Mucosa of stomach (tissue), 1 donor: ENCODE measurements around the gene SUPT6H.
A peak's percentile ranks its signal among the peaks of the same experiment; 100 is the strongest.

Experiments
- H3K27me3 ChIP-seq: one replicate; pipeline ENCODE4 v1.7.0; 2013; ENCODE audit warnings: mild to moderate bottlenecking, low read length; ENCODE audit not compliant: control insufficient read depth, insufficient read depth
- H3K36me3 ChIP-seq: one replicate; pipeline ENCODE4 v1.7.0; 2013; ENCODE audit warnings: low read length; ENCODE audit not compliant: control insufficient read depth, insufficient read depth
- H3K4me1 ChIP-seq: one replicate; pipeline ENCODE4 v1.7.0; 2013; ENCODE audit warnings: mild to moderate bottlenecking, low read length; ENCODE audit not compliant: control insufficient read depth, insufficient read depth
- H3K4me3 ChIP-seq: one replicate; pipeline ENCODE4 v1.7.0; 2013; ENCODE audit warnings: low read length
- H3K9ac ChIP-seq: one replicate; pipeline ENCODE4 v1.7.0; 2013; ENCODE audit warnings: mild to moderate bottlenecking, low read length, moderate library complexity
- H3K9me3 ChIP-seq: one replicate; pipeline ENCODE4 v1.7.0; 2013; ENCODE audit warnings: mild to moderate bottlenecking, low read length, moderate library complexity; ENCODE audit not compliant: control insufficient read depth
- donor health status: Pancreatic carcinoma.

The SUPT6H gene

DNA sequence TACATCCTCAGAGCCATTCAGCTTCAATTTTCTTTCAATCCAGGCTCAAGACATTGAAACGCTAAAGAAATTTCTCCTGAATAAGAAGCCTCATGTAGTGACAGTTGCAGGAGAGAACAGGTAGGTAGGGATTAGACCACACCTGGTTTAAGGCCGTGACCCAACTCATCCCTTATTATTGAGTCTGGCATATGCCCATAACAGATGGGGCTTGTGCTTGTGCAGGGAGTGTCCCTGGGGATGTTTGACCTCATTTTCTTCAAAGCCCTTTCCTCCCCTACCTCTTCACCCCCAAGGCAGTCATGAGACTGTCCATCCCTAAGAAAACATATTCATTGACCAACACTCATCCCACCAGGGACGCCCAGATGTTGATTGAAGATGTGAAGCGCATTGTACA is 24.3 kb downstream of the SUPT6H start:
- Histone ChIP-seq H3K4me1 (no peaks in the 10 kb centered on the region), H3K9me3 (no peaks in the 10 kb centered on the region), H3K27me3 (no peaks in the 10 kb centered on the region), H3K4me3 (no peak overlapping the region), H3K36me3 (peaks cover 36% of the 10 kb centered on the region), H3K9ac (no peak overlapping the region)

GRCh38 chr17:28688481-28688880 is 26.5 kb downstream of the SUPT6H start:
- Histone ChIP-seq H3K4me3 (no peak overlapping the region), H3K27me3 (no peaks in the 10 kb centered on the region), H3K9me3 (no peaks in the 10 kb centered on the region), H3K4me1 (no peaks in the 10 kb centered on the region), H3K36me3 (peaks cover 23% of the 10 kb centered on the region), H3K9ac (no peak overlapping the region)

DNA sequence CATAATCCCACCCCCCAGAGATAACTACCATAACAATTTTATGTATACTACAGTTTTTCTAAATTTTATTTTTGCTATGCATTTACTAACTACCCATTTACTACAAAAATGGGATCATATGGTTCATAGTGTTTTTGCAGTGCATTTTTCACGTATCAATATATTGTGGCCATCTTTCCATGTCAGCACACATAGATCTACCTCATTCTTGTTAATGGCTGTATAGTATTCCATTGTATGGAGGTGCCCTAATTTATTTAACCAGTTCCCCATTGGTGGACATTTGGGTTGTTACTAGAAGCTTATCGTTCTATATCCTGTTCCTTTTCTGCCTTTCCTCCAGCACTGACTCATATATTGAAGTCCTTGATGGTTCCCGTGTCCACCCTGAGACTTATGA is 27.0 kb downstream of the SUPT6H start:
- Histone ChIP-seq H3K27me3 (no peaks in the 10 kb centered on the region), H3K4me1 (no peaks in the 10 kb centered on the region), H3K4me3 (no peak overlapping the region), H3K36me3 (peaks cover 22% of the 10 kb centered on the region), H3K9ac (no peak overlapping the region), H3K9me3 (no peaks in the 10 kb centered on the region)

DNA sequence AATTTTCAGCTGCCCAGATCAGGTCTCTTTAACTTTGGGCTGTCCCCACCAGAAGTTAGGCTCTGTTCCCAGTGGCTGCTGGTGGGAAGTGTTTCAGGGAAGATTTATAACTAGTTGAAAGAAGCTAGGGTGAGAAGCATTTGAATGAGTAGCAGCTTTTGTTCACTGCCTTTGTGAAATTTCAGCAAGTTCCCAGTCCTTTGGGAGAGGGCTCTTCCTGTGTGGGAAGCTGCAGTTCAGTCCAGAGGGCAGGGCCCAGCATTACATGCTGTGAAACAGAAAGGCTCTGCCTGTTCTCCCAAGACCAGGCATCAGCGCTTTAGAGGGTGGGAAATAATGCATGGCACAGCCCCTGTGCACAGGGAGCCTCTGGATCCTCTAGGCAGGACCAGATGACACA is 31.9 kb downstream of the SUPT6H start:
- Histone ChIP-seq H3K4me1 (peaks cover 26% of the 10 kb centered on the region), H3K27me3 (no peaks in the 10 kb centered on the region), H3K36me3 (peaks cover 29% of the 10 kb centered on the region), H3K9me3 (no peaks in the 10 kb centered on the region), H3K4me3 (no peak overlapping the region), H3K9ac (no peak overlapping the region)

- peaks cover 42% of the 10 kb centered on the region for H3K4me1 ChIP-seq
- H3K36me3 ChIP-seq = peaks cover 60% of the 10 kb centered on the region
- H3K9me3 ChIP-seq = no peaks in the 10 kb centered on the region
- H3K4me3 ChIP-seq = no peak overlapping the region
- H3K9ac ChIP-seq = peak overlapping the region; percentile 11
- no peaks in the 10 kb centered on the region for H3K27me3 ChIP-seq
Observed at GRCh38 chr17:28698253-28698941, 36.4 kb downstream of the SUPT6H start.

- H3K27me3 ChIP-seq = no peaks in the 10 kb centered on the region
- H3K9ac ChIP-seq = no peak overlapping the region
- no peaks in the 10 kb centered on the region for H3K9me3 ChIP-seq
- peaks cover 42% of the 10 kb centered on the region for H3K4me1 ChIP-seq
- H3K36me3 ChIP-seq = peaks cover 59% of the 10 kb centered on the region
- no peak overlapping the region for H3K4me3 ChIP-seq
Observed at GRCh38 chr17:28700278-28700677, 38.3 kb downstream of the SUPT6H start.

DNA sequence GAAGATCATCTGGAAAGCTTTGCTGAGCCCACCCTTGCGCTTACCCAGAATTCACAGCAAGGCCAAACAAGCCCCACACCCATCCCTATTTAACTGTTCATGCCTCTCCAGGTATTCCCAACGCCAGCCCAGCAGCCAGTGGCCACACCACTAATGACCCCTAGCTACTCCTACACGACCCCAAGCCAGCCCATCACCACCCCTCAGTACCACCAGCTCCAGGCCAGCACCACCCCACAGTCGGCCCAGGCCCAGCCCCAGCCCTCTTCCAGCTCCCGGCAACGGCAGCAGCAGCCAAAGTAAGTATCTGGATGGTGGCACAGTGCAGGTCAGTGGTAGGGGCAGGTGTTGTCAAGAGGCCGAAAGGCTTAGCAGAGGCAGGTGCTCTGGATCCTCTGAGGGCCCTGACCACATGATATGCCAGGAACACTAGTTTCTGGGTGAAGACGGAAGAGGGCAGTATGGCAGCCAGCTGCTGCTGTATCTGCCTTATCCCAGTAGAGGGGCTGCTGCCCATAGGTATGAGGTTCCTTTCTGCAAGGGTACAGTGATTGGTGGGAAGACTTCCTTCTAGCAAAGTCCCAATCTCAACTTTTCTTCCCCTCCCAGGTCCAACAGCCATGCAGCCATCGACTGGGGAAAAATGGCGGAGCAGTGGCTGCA is 39.0 kb downstream of the SUPT6H start:
- no peak overlapping the region for H3K9ac ChIP-seq
- no peak overlapping the region for H3K4me3 ChIP-seq
- H3K36me3 ChIP-seq = peaks cover 52% of the 10 kb centered on the region
- H3K9me3 ChIP-seq = no peaks in the 10 kb centered on the region
- H3K4me1 ChIP-seq = peaks cover 42% of the 10 kb centered on the region
- no peaks in the 10 kb centered on the region for H3K27me3 ChIP-seq

- peaks cover 33% of the 10 kb centered on the region for H3K4me1 ChIP-seq
- no peak overlapping the region for H3K9ac ChIP-seq
- no peaks in the 10 kb centered on the region for H3K9me3 ChIP-seq
- no peaks in the 10 kb centered on the region for H3K27me3 ChIP-seq
- no peak overlapping the region for H3K4me3 ChIP-seq
- peaks cover 45% of the 10 kb centered on the region for H3K36me3 ChIP-seq
Observed at GRCh38 chr17:28702026-28702751, 40.2 kb downstream of the SUPT6H start.

DNA sequence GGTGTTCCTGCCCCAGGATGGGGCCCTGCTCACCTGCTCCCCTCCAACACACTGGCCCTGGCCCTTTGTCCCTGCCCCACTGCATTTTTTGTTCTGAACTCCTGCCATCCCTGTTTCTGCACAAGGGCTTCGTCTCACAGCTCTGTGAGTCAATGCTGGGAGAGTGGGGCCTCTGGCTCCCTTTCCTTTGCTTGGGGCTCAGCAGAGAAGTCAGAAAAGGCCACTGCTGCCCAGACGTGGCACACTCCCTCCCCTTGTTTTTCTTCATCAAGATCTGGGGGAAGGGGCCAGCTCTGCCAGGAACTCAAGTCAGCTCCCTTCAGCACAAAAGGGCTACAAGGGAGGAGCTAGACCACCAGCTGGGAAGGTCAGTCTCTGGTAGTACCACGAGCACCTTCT is 40.7 kb downstream of the SUPT6H start:
- no peak overlapping the region for H3K4me3 ChIP-seq
- no peaks in the 10 kb centered on the region for H3K27me3 ChIP-seq
- peaks cover 27% of the 10 kb centered on the region for H3K4me1 ChIP-seq
- no peak overlapping the region for H3K9ac ChIP-seq
- peaks cover 43% of the 10 kb centered on the region for H3K36me3 ChIP-seq
- no peaks in the 10 kb centered on the region for H3K9me3 ChIP-seq

- Histone ChIP-seq H3K36me3 (peaks cover 42% of the 10 kb centered on the region), H3K9ac (no peak overlapping the region), H3K4me1 (peaks cover 18% of the 10 kb centered on the region)
Observed at GRCh38 chr17:28703552-28704218, 41.7 kb downstream of the SUPT6H start.

GRCh38 chr17:28704219-28704858 is 42.3 kb downstream of the SUPT6H start:
- no peak overlapping the region for H3K4me3 ChIP-seq
- H3K9ac ChIP-seq = no peak overlapping the region
- H3K4me1 ChIP-seq = peaks cover 18% of the 10 kb centered on the region
- H3K9me3 ChIP-seq = no peaks in the 10 kb centered on the region
- H3K27me3 ChIP-seq = no peaks in the 10 kb centered on the region
- H3K36me3 ChIP-seq = peaks cover 36% of the 10 kb centered on the region

More at GRCh38 chr17:28703552-28704218, 41.7 kb downstream of the SUPT6H start:
- H3K9me3 ChIP-seq = no peaks in the 10 kb centered on the region
- no peaks in the 10 kb centered on the region for H3K27me3 ChIP-seq
- H3K4me3 ChIP-seq = no peak overlapping the region
